Heart left ventricle (tissue), 16 donors: ENCODE results near the gene PTPRN2. TPM values are rescaled to one million over a fixed set of nuclear protein-coding genes. Genes with fewer than 3 reads are reported as not detected.

Experiments
- ATAC-seq, 4 donors: fragments of 200-7000 bp; cut with Tn5 transposase; one replicate each; pipeline ENCODE4 v1.9.1; 2020 to 2022; ENCODE audit warnings: moderate library complexity in 4 of 4, mild to moderate bottlenecking in 3 of 4, moderate number of reproducible peaks in 1 of 4
- DNase-seq, 5 donors: peaks; one replicate each; pipeline ENCODE4 v3.0.0-alpha.2; 2020
- H3K27ac ChIP-seq, 12 donors: fragments of 200-600 bp; sonication (generic) in 4 of 12; one replicate each; pipeline versions ENCODE4 v1.5.0 to v1.8.0; 2016 to 2022; ENCODE audit warnings: mild to moderate bottlenecking in 2 of 12
- H3K27me3 ChIP-seq, 9 donors: fragments of 200-600 bp; sonication (generic) in 2 of 9; one replicate each; pipeline versions ENCODE4 v1.5.1 to v1.8.0; 2016 to 2022; ENCODE audit warnings: mild to moderate bottlenecking in 3 of 9
- H3K36me3 ChIP-seq, 9 donors: fragments of 200-600 bp; sonication (generic) in 2 of 9; one replicate each; pipeline versions ENCODE4 v1.5.0 to v1.8.0; 2018 to 2022; ENCODE audit warnings: mild to moderate bottlenecking in 2 of 9
- H3K4me1 ChIP-seq, 12 donors: fragments of 200-600 bp; sonication (generic) in 4 of 12; one replicate each; pipeline versions ENCODE4 v1.5.0 to v1.8.0; 2016 to 2022; ENCODE audit warnings: mild to moderate bottlenecking in 3 of 12
- H3K4me3 ChIP-seq, 12 donors: fragments of 200-600 bp; sonication (generic) in 4 of 12; one replicate each; pipeline versions ENCODE4 v1.5.0 to v1.8.0; 2017 to 2022; ENCODE audit warnings: mild to moderate bottlenecking in 9 of 12, moderate library complexity in 4 of 12
- H3K9me3 ChIP-seq, 12 donors: fragments of 200-600 bp; sonication (generic) in 4 of 12; one replicate each; pipeline versions ENCODE4 v1.5.0 to v1.8.0; 2016 to 2022; ENCODE audit warnings: mild to moderate bottlenecking in 1 of 12
- POLR2A ChIP-seq, 2 donors: fragments of 450-650 bp; IDR thresholded peaks; one replicate each; pipeline ENCODE4 v1.6.1; 2017; ENCODE audit warnings: antibody characterized with exemption in 2 of 2, mild to moderate bottlenecking in 2 of 2, moderate library complexity in 2 of 2
- WGBS, 4 donors: extraction: QIAGEN DNeasy Blood & Tissue Kit in 2 of 4; methylation state at CpG; one replicate each; pipeline versions ENCODE4 v1.1.5 to v1.1.7; 2013 to 2018; 5-methylcytosine and 5-hydroxymethylcytosine counted together
- intact Hi-C, 10 donors: fragments of 100-400 bp; cut with DNase I; formaldehyde crosslinking; loops; one replicate each; pipeline versions ENCODE4 v1.11.1 to v1.14.2; 2022
- polyA plus RNA-seq, 2 donors: library from polyadenylated mRNA; stranded (reverse); fragments of 200-250 nt; gene quantifications; one replicate each; pipeline ENCODE4 v1.2.3, GENCODE V29; 2013
- total RNA-seq, 9 donors: library from RNA; depleted of rRNA in 2 of 9; stranded (reverse); fragments of >200 nt in 2 of 9; fragmentation: NEBNext Ultra II Directional in 3 of 9; extraction: Animal tissue kit (Norgen Biotek cat#: 25700) in 3 of 9; gene quantifications; one replicate each; pipeline versions ENCODE4 v1.1.0 to v1.2.4, GENCODE V29; 2016 to 2023
- TF ChIP-seq, protein P1 (sequence below), 12 donors: fragments of 200-600 bp; sonication (generic) in 4 of 12; IDR thresholded peaks; one replicate each; pipeline versions ENCODE4 v1.5.0 to v1.8.0; 2018 to 2022; ENCODE audit warnings: antibody characterized with exemption in 12 of 12, mild to moderate bottlenecking in 5 of 12
- donor health status: ischemic (EF 13 %, LVEDD 7.1; RV severe dilation, severe dysfunction).
- donor health status: healthy with polysubstance abuse.
- donor health status: DM: no; HTN: yes; CAD: no.
- donor health status: DM: no; HTN: no; CAD: no.
- donor health status: ischemic (EF 25% LVEDD 6.9; RV normal size, moderate dysfunction).
- donor health status: ischemic (EF 25% LVEDD 5.7; RV mildly dilated, moderate dysfunction).
- donor health status: healthy.
- donor health status: DM: yes; HTN: yes; CAD: no.
- donor health status: ischemic (EF 35%, LVEDD 5.7; RV mildly dilated, moderate dysfunction).
- donor health status: nonischemic (EF 11% LVEDD 7.7; RV severe dilation, severe dysfunction).
- donor health status: DM: yes; HTN: yes; CAD: no.
- donor health status: PGD.
- donor health status: ischemic (EF 29% LVEDD 5.4; RV normal size, mild dysfunction).
- donor health status: nonischemic (EF 23%, LVEDD 6.1; RV moderate dilation, normal function).

Gene PTPRN2
- total and polyA plus RNA-seq, 11 donors, result 0.61 to 2.3 (median 1.3) TPM

DNA sequence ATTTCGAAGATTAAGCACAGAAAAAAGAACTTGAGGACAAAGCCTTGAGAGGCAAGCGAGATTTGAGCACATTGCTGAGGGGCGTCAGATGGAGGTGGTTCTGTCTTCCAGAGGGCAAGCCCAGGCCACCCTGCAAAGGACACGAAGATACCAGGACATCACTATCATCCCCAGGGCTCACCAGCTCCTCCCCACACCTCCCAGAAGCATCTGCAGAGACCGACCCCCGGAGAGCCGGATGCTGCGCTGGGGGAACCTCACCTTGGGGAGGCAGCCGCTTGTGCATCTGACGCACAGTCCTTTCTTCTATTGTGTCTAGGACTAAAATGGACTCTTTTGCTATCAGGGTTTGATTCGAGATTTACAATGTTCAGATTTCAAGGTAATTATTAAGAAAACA lies 991.2 kb downstream of the PTPRN2 start:
- Histone ChIP-seq H3K27ac (no peak overlapping the region), H3K36me3 (no peaks in the 10 kb centered on the region), H3K9me3 (no peaks in the 10 kb centered on the region), H3K27me3 (peaks cover 0 to 4% (median 0%) of the 10 kb centered on the region in 9 donors), H3K4me1 (no peaks in the 10 kb centered on the region), H3K4me3 (no peak overlapping the region)
- peak in 1 of 5 donors; percentile 44 for DNase-seq
- TF ChIP-seq, protein P1, sequence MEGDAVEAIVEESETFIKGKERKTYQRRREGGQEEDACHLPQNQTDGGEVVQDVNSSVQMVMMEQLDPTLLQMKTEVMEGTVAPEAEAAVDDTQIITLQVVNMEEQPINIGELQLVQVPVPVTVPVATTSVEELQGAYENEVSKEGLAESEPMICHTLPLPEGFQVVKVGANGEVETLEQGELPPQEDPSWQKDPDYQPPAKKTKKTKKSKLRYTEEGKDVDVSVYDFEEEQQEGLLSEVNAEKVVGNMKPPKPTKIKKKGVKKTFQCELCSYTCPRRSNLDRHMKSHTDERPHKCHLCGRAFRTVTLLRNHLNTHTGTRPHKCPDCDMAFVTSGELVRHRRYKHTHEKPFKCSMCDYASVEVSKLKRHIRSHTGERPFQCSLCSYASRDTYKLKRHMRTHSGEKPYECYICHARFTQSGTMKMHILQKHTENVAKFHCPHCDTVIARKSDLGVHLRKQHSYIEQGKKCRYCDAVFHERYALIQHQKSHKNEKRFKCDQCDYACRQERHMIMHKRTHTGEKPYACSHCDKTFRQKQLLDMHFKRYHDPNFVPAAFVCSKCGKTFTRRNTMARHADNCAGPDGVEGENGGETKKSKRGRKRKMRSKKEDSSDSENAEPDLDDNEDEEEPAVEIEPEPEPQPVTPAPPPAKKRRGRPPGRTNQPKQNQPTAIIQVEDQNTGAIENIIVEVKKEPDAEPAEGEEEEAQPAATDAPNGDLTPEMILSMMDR (IDR thresholded peaks at IDR 0.05), result no peak
- no peak for TF ChIP-seq POLR2A (IDR thresholded peaks at IDR 0.05)
- no peak for ATAC-seq
- WGBS, 4 donors, result 82 to 86% (median 82%) methylated on average over 11 of the region's 11 CpGs
- intact Hi-C loops, result no loop called here

DNA sequence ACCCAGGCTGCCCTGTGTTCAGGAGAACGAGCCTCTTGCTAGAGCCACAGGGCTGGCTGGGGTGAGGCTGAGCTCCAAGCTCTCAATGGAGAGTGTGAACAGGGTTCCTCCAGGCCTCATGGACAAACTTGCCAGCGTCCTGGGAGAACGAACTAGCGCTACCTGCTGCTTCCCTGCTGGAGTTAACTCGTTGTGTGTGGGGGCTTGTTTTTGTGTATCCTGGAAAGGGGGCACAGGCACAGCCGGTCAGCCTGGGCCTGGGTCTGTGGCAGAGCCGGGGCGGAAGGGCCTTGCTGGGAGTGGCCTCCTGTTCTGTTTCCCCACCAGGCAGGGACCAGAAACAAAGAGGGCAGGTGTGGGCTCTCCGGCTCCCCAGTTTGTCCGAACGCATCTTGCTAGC lies 991.6 kb downstream of the PTPRN2 start:
- Histone ChIP-seq H3K4me1 (no peaks in the 10 kb centered on the region), H3K4me3 (no peak overlapping the region), H3K27ac (no peak overlapping the region), H3K36me3 (no peaks in the 10 kb centered on the region), H3K9me3 (no peaks in the 10 kb centered on the region), H3K27me3 (peaks cover 0 to 4% (median 0%) of the 10 kb centered on the region in 9 donors)
- intact Hi-C loops, result no loop called here
- DNase-seq, result peak in 1 of 5 donors; percentile 55
- ATAC-seq, result no peak
- no peak for TF ChIP-seq POLR2A (IDR thresholded peaks at IDR 0.05)
- TF ChIP-seq, protein P1 (IDR thresholded peaks at IDR 0.05), result no peak
- WGBS, 4 donors, result 78 to 84% (median 83%) methylated on average over 8 to 11 of the region's 11 CpGs

DNA sequence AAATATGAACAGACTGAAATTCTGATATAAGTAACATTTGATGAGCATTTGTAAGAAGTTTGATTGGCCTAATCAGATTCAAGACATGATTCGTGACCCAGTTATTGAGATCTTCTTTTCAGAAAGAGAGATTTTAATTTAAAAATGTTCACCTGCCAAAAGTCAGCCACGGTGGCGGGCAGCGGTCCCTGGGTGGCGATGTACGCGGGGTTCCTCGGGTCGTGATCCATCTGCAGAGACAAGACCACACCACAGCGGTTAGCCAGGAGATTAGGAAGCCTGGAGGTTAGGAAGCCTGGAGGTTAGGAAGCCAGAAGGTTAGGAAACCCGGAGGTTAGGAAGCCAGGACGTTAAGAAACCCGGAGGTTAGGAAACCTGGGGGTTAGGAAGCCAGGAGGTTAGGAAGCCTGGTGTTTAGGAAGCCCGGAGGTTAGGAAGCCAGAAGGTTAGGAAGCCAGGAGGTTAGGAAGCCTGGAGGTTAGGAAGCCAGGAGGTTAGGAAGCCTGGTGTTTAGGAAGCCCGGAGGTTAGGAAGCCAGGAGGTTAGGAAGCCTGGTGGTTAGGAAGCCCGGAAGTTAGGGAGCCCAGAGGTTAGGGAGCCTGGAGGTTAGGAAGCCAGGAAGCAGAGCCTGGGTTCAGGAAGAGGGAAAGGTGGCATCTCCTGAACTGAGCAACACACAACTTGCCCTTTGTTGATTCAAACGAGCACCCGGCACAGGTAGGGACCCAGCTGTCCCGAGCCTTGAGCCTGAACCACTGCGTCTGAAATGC lies 992.4 kb downstream of the PTPRN2 start:
- ATAC-seq, result no peak
- no peak for TF ChIP-seq POLR2A (IDR thresholded peaks at IDR 0.05)
- TF ChIP-seq, protein P1 (IDR thresholded peaks at IDR 0.05), result no peak
- H3K27me3 ChIP-seq, result peaks cover 0 to 10% (median 0%) of the 10 kb centered on the region in 9 donors
- H3K36me3 ChIP-seq, result no peaks in the 10 kb centered on the region
- H3K4me1 ChIP-seq, result no peaks in the 10 kb centered on the region
- H3K4me3 ChIP-seq, result no peak overlapping the region
- H3K27ac ChIP-seq, result no peak overlapping the region
- WGBS, 4 donors, result 85 to 89% (median 86%) methylated on average over 19 to 20 of the region's 20 CpGs
- DNase-seq, result no peak
- H3K9me3 ChIP-seq, result no peaks in the 10 kb centered on the region
- intact Hi-C loops, result no loop called here

DNA sequence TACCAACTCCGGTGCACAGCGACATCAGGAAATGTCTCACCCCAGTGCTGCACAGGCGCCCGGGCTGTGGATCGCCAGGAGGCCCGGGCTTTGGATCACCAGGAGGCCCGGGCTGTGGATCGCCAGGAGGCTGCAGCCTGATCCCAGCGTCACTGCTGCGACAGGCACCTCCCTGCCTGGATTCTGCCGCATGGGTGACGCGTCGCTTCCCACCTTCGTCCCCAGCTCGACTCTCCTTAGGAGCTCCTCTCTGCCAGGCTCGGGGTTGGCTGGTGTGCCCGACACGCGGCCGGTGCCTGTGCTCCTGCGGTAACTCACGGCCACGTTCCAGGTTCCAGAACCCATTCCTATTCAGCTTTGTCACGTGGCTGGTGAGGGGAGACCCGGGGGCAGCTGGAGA lies 993.3 kb downstream of the PTPRN2 start:
- no peaks in the 10 kb centered on the region for H3K4me1 ChIP-seq

More for the DNA sequence above, 993.3 kb downstream of the PTPRN2 start:
- TF ChIP-seq POLR2A (IDR thresholded peaks at IDR 0.05), result no peak
- TF ChIP-seq, protein P1 (IDR thresholded peaks at IDR 0.05), result no peak
- no peak for ATAC-seq
- peak in 1 of 5 donors; percentile 33 for DNase-seq
- Histone ChIP-seq H3K4me3 (no peak overlapping the region), H3K9me3 (no peaks in the 10 kb centered on the region), H3K36me3 (no peaks in the 10 kb centered on the region), H3K27me3 (peaks cover 0 to 13% (median 2%) of the 10 kb centered on the region in 9 donors), H3K27ac (no peak overlapping the region)
- WGBS, 4 donors, result 77 to 84% (median 83%) methylated on average over 16 to 26 of the region's 26 CpGs
- intact Hi-C loops, result no loop called here
